SU-DHL-6 (cell line): ENCODE results near the gene MTFR1L.

Experiments used
- EZH2phosphoT487 ChIP-seq: fragments of 200-600 bp; sonication (generic), shearing (Covaris generic); conservative IDR thresholded peaks from 2 replicates; pipeline ENCODE4 v1.6.1; 2018; ENCODE audit warnings: mild to moderate bottlenecking, antibody characterized with exemption, low read length, moderate library complexity, mixed read lengths
- TF ChIP-seq, protein P1 (sequence below): fragments of 200-600 bp; sonication (generic); IDR thresholded peaks from one replicate; pipeline ENCODE4 v1.5.1; 2017; ENCODE audit warnings: antibody characterized with exemption, mild to moderate bottlenecking, low read length, moderate library complexity; ENCODE audit not compliant: insufficient read depth, poor library complexity, severe bottlenecking

DNA sequence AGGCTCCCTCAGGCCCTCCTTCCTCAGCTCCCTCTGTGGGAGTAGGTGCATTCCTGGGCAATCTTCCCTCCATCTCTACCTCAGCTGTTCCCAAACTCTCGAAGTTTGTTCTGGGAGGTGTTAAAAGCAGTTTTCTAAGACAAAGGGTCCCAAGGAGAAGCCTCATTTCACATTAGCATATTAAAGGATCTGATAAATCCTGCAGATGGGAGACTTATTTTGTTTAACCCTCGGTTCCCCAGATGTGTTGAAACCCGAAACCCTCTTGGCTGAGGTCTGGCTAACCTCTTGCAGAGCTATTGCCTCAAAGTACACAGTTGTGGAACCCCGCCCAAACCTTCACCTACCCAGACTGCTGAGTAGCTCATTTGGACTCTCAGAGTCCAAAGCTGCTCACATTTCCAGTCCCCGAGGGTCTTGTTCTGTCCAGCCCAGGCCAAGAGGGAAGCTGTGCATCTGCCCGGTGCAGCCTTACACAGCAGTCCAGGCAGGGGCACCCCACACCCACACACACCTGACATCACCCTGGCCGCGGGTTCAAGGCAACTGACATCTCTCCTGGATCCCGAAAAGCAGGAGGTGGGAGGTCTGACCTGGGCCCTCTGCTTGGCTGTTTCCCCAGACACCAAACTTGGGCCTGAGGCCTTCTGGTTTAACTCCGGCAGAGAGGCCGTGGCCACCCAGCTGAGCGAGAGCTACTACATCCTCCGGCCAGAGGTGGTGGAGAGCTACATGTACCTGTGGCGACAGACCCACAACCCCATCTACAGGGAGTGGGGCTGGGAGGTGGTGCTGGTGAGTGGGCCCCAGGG lies 39.2 kb upstream of the MTFR1L start:
- TF ChIP-seq, protein P1, sequence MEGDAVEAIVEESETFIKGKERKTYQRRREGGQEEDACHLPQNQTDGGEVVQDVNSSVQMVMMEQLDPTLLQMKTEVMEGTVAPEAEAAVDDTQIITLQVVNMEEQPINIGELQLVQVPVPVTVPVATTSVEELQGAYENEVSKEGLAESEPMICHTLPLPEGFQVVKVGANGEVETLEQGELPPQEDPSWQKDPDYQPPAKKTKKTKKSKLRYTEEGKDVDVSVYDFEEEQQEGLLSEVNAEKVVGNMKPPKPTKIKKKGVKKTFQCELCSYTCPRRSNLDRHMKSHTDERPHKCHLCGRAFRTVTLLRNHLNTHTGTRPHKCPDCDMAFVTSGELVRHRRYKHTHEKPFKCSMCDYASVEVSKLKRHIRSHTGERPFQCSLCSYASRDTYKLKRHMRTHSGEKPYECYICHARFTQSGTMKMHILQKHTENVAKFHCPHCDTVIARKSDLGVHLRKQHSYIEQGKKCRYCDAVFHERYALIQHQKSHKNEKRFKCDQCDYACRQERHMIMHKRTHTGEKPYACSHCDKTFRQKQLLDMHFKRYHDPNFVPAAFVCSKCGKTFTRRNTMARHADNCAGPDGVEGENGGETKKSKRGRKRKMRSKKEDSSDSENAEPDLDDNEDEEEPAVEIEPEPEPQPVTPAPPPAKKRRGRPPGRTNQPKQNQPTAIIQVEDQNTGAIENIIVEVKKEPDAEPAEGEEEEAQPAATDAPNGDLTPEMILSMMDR, result no peak
- no peak for TF ChIP-seq EZH2phosphoT487
